ENCODE data around the gene ADCY2. TPM values are rescaled to one million over a fixed set of nuclear protein-coding genes. Genes with fewer than 3 reads are reported as not detected.
"Not testable (repeated sequence)": the region's sequence is repeated elsewhere in the genome, so short reads cannot be mapped to it uniquely, and the experiment has no call there.

Gene ADCY2
- total RNA-seq, 2 donors from 2014 or later, result not detected

DNA sequence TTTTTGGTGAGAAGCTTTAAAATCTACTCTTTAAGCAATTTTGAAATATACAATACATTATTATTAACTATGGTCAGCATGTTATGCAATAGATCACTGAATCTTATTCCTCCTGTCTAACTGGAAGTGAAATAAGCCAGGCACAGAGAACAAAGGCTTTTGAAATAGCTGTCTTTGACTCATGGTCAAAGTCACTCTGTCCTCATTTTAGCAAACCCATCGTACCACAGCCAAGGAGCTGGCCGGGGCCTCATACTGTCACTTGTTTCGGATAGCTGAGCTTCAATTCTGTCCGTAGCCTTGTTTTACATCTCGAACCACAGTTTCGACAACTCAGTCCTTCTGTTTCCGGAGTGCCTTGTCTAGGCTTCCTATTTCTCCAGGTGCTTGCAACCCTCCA is 19.2 kb downstream of the ADCY2 start:
- H3K4me3 Mint-ChIP-seq, result no peak overlapping the region
- no peaks in the 10 kb centered on the region for H3K4me1 Mint-ChIP-seq (ENCODE audit: low read depth in 2 of 2)
- no peaks in the 10 kb centered on the region for H3K9me3 Mint-ChIP-seq
- H3K36me3 Mint-ChIP-seq, result no peaks in the 10 kb centered on the region
- H3K27me3 Mint-ChIP-seq, result no peaks in the 10 kb centered on the region
- DNase-seq (ENCODE audit: low spot score), result no peak
- no peak for ATAC-seq
- no peak overlapping the region for H3K27ac Mint-ChIP-seq

GRCh38 chr5:7415587-7416535 is 19.9 kb downstream of the ADCY2 start:
- Mint-ChIP-seq H3K27ac (no peak overlapping the region), H3K4me1 (ENCODE audit: low read depth in 2 of 2) (no peaks in the 10 kb centered on the region), H3K4me3 (no peak overlapping the region), H3K36me3 (no peaks in the 10 kb centered on the region), H3K9me3 (peaks cover 3% of the 10 kb centered on the region), H3K27me3 (peaks cover 0 to 2% of the 10 kb centered on the region in 2 donors)
- DNase-seq (ENCODE audit: low spot score), result no peak
- no peak for ATAC-seq

- Mint-ChIP-seq H3K4me3 (no peak overlapping the region), H3K9me3 (peaks cover 3% of the 10 kb centered on the region), H3K27me3 (peaks cover 0 to 2% of the 10 kb centered on the region in 2 donors), H3K4me1 (ENCODE audit: low read depth in 2 of 2) (no peaks in the 10 kb centered on the region), H3K36me3 (no peaks in the 10 kb centered on the region), H3K27ac (no peak overlapping the region)
- DNase-seq (ENCODE audit: low spot score) (no peak), ATAC-seq (no peak)
Measured at GRCh38 chr5:7418276-7418675, 22.3 kb downstream of the ADCY2 start.

DNA sequence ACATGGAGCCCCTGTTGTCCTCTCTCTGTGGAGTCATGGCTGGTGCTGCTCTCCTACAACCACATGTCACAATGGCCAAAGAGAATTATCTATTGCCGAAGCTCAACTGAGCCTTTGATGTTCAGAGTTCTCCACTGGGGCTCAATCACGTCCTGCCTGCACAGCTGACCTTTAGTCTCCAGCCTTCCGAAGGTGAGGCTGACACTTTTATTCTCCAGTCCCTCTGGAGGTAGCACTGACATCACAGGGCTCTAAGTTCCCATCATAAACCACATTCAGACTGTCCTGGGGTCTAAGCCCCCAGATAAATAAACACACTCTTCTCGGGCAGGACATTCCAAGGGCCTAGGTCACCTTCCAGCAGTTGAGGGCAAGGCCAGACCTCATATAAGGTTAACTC is 23.4 kb downstream of the ADCY2 start:
- Mint-ChIP-seq H3K4me3 (no peak overlapping the region), H3K9me3 (peaks cover 3% of the 10 kb centered on the region), H3K36me3 (no peaks in the 10 kb centered on the region), H3K27me3 (peaks cover 0 to 2% of the 10 kb centered on the region in 2 donors), H3K27ac (no peak overlapping the region), H3K4me1 (ENCODE audit: low read depth in 2 of 2) (no peaks in the 10 kb centered on the region)
- ATAC-seq, result no peak
- no peak for DNase-seq (ENCODE audit: low spot score)

GRCh38 chr5:7419846-7420245 is 23.9 kb downstream of the ADCY2 start:
- ATAC-seq (no peak), DNase-seq (ENCODE audit: low spot score) (no peak)
- Mint-ChIP-seq H3K4me1 (ENCODE audit: low read depth in 2 of 2) (no peaks in the 10 kb centered on the region), H3K36me3 (no peaks in the 10 kb centered on the region), H3K27me3 (peaks cover 0 to 2% of the 10 kb centered on the region in 2 donors), H3K9me3 (peaks cover 3% of the 10 kb centered on the region), H3K27ac (no peak overlapping the region), H3K4me3 (no peak overlapping the region)

GRCh38 chr5:7420510-7421280 is 24.8 kb downstream of the ADCY2 start:
- Mint-ChIP-seq H3K27ac (no peak overlapping the region), H3K36me3 (no peaks in the 10 kb centered on the region), H3K4me3 (no peak overlapping the region), H3K27me3 (peaks cover 0 to 2% of the 10 kb centered on the region in 2 donors), H3K4me1 (ENCODE audit: low read depth in 2 of 2) (no peaks in the 10 kb centered on the region), H3K9me3 (peaks cover 3% of the 10 kb centered on the region)
- no peak for ATAC-seq
- no peak for DNase-seq (ENCODE audit: low spot score)

DNA sequence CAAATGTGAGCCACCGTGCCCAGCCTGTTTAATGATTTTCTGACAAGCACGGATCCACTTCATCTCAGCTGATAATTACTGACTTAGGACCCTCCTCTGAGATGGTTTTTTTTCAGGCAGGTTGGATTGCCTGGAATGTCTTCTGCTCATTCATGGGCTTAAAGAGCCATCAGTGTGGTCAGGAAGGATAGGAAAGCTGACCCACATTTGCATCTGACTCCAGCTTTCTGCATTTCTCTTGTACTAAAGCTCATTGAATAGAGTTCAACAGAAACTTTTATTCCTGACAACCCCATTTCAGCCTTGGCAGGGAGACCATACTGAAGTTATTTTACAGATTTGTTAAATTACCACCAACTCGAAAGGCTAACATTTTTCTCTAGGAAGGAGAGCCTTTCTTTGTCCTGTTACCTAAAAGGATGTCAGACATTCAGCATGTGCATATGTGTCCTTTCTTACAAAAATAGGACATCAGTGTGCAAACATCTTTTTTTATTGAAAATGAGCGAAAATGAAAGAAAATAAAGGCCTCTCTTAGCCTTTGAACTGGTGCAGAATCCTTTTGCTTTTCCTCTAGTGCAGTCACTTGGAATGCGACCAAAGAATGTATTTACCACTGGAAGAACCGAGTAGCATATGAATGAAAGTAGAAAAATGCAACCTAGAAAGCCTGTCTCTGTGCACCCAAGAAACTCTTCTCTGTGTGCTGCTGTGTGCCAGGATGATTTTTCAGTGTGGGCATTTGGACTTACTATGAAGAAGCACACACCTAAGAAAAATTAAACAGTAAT is 26.6 kb downstream of the ADCY2 start:
- H3K27ac Mint-ChIP-seq, result no peak overlapping the region
- peaks cover 3% of the 10 kb centered on the region for H3K9me3 Mint-ChIP-seq
- DNase-seq (ENCODE audit: low spot score) (no peak), ATAC-seq (no peak)
- H3K36me3 Mint-ChIP-seq, result no peaks in the 10 kb centered on the region
- no peaks in the 10 kb centered on the region for H3K4me1 Mint-ChIP-seq (ENCODE audit: low read depth in 2 of 2)
- peaks cover 0 to 2% of the 10 kb centered on the region in 2 donors for H3K27me3 Mint-ChIP-seq
- no peak overlapping the region for H3K4me3 Mint-ChIP-seq

GRCh38 chr5:7423231-7423630 is 27.3 kb downstream of the ADCY2 start:
- H3K4me1 Mint-ChIP-seq (ENCODE audit: low read depth in 2 of 2); H3K27me3 Mint-ChIP-seq; H3K27ac Mint-ChIP-seq; ATAC-seq; H3K36me3 Mint-ChIP-seq; DNase-seq (ENCODE audit: low spot score); H3K4me3 Mint-ChIP-seq; H3K9me3 Mint-ChIP-seq: not testable (repeated sequence)

- H3K36me3 Mint-ChIP-seq, result no peaks in the 10 kb centered on the region
- H3K4me1 Mint-ChIP-seq (ENCODE audit: low read depth in 2 of 2), result no peaks in the 10 kb centered on the region
- no peaks in the 10 kb centered on the region for H3K27me3 Mint-ChIP-seq
- H3K27ac Mint-ChIP-seq, result no peak overlapping the region
- H3K4me3 Mint-ChIP-seq, result no peak overlapping the region
- H3K9me3 Mint-ChIP-seq, result no peaks in the 10 kb centered on the region
- ATAC-seq, result no peak
- no peak for DNase-seq (ENCODE audit: low spot score)
Measured at GRCh38 chr5:7425830-7426229, 29.9 kb downstream of the ADCY2 start.

GRCh38 chr5:7426284-7426683 is 30.3 kb downstream of the ADCY2 start:
- no peak for ATAC-seq
- Mint-ChIP-seq H3K27me3 (no peaks in the 10 kb centered on the region), H3K36me3 (no peaks in the 10 kb centered on the region), H3K27ac (no peak overlapping the region), H3K9me3 (no peaks in the 10 kb centered on the region), H3K4me1 (ENCODE audit: low read depth in 2 of 2) (no peaks in the 10 kb centered on the region), H3K4me3 (no peak overlapping the region)
- no peak for DNase-seq (ENCODE audit: low spot score)

- DNase-seq (ENCODE audit: low spot score) (no peak), ATAC-seq (no peak)
- Mint-ChIP-seq H3K4me3 (no peak overlapping the region), H3K27me3 (no peaks in the 10 kb centered on the region), H3K27ac (no peak overlapping the region), H3K9me3 (peaks cover 9% of the 10 kb centered on the region), H3K36me3 (no peaks in the 10 kb centered on the region), H3K4me1 (ENCODE audit: low read depth in 2 of 2) (no peaks in the 10 kb centered on the region)
Measured at GRCh38 chr5:7434914-7435313, 39.0 kb downstream of the ADCY2 start.

GRCh38 chr5:7435503-7435902 is 39.6 kb downstream of the ADCY2 start:
- Mint-ChIP-seq H3K4me3 (no peak overlapping the region), H3K27ac (no peak overlapping the region), H3K4me1 (ENCODE audit: low read depth in 2 of 2) (no peaks in the 10 kb centered on the region), H3K27me3 (no peaks in the 10 kb centered on the region), H3K9me3 (peaks cover 9% of the 10 kb centered on the region), H3K36me3 (no peaks in the 10 kb centered on the region)
- DNase-seq (ENCODE audit: low spot score), result no peak
- ATAC-seq, result no peak

DNA sequence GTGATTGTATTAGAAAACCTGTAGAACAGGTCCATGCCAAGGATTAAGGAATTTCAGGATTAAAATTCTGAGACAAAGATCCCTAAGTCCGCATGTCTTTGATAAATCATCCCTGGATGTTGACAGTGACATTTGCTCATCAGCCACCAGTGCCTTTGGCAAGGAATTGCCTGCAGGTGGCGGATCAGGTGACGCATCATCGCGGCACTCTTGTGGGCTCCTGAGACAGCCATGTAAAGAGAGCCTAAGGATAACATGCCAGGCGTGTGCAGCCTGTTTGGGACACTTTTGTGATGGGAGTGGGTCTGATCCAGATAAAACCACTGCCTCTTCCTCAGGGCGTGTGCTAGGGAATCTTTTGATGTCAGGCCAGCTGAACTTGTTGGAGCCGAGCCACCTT is 40.6 kb downstream of the ADCY2 start:
- DNase-seq (ENCODE audit: low spot score) (no peak), ATAC-seq (no peak)
- no peak overlapping the region for H3K27ac Mint-ChIP-seq
- H3K4me1 Mint-ChIP-seq (ENCODE audit: low read depth in 2 of 2), result no peaks in the 10 kb centered on the region
- no peaks in the 10 kb centered on the region for H3K27me3 Mint-ChIP-seq
- peaks cover 9% of the 10 kb centered on the region for H3K9me3 Mint-ChIP-seq
- H3K36me3 Mint-ChIP-seq, result no peaks in the 10 kb centered on the region
- no peak overlapping the region for H3K4me3 Mint-ChIP-seq

Measured in natural killer cell treated with Interleukin-12 subunit alpha and Interleukin-12 subunit beta and Interleukin-15 and Interleukin-18, amount 100 ng/mL, for 72 hours (primary cell).